HG02943 (cell line): ENCODE results near the gene TSHZ2.
"Not testable (repeated sequence)": the region's sequence is repeated elsewhere in the genome, so short reads cannot be mapped to it uniquely, and the experiment has no call there.

Experiments used
- ATAC-seq: cut with Tn5 transposase; IDR thresholded peaks from one replicate; pipeline ENCODE4 v1.9.1; 2021; ENCODE audit warnings: mild to moderate bottlenecking, low read depth, moderate library complexity; ENCODE audit not compliant: unreplicated experiment

Gene TSHZ2

GRCh38 chr20:53080687-53080962, 108.5 kb downstream of the TSHZ2 start:
- no peak for ATAC-seq

GRCh38 chr20:53080969-53081871, 109.1 kb downstream of the TSHZ2 start:
- no peak for ATAC-seq

GRCh38 chr20:53081916-53082863, 110.0 kb downstream of the TSHZ2 start:
- no peak for ATAC-seq

- ATAC-seq: no peak
Observed at GRCh38 chr20:53083411-53083810, 111.3 kb downstream of the TSHZ2 start.

GRCh38 chr20:53084408-53084997, 112.3 kb downstream of the TSHZ2 start:
- no peak for ATAC-seq

GRCh38 chr20:53085720-53086119, 113.6 kb downstream of the TSHZ2 start:
- no peak for ATAC-seq

- no peak for ATAC-seq
Observed at GRCh38 chr20:53087037-53087777, 115.0 kb downstream of the TSHZ2 start.

GRCh38 chr20:53088786-53089185, 116.6 kb downstream of the TSHZ2 start:
- no peak for ATAC-seq

- not testable (repeated sequence) for ATAC-seq
Observed at GRCh38 chr20:53089851-53090250, 117.7 kb downstream of the TSHZ2 start.

GRCh38 chr20:53091789-53092188, 119.6 kb downstream of the TSHZ2 start:
- ATAC-seq: no peak

- no peak for ATAC-seq
Observed at GRCh38 chr20:53092772-53093300, 120.7 kb downstream of the TSHZ2 start.

- no peak for ATAC-seq
Observed at GRCh38 chr20:53097371-53097770, 125.2 kb downstream of the TSHZ2 start.

- no peak for ATAC-seq
Observed at GRCh38 chr20:53097791-53098190, 125.6 kb downstream of the TSHZ2 start.

GRCh38 chr20:53098621-53099020, 126.5 kb downstream of the TSHZ2 start:
- ATAC-seq: no peak

GRCh38 chr20:53099856-53100255, 127.7 kb downstream of the TSHZ2 start:
- ATAC-seq: no peak

- ATAC-seq: no peak
Observed at GRCh38 chr20:53100476-53100911, 128.3 kb downstream of the TSHZ2 start.

GRCh38 chr20:53101992-53102760, 130.0 kb downstream of the TSHZ2 start:
- ATAC-seq: no peak

- no peak for ATAC-seq
Observed at GRCh38 chr20:53103124-53103523, 131.0 kb downstream of the TSHZ2 start.

- no peak for ATAC-seq
Observed at GRCh38 chr20:53104884-53105283, 132.7 kb downstream of the TSHZ2 start.
